Measurements from ENCODE around the gene PCDHGA9.

GRCh38 chr5:141441571-141442170, 39.1 kb downstream of the PCDHGA9 start:
- TF ChIP-seq CTCF (IDR thresholded peaks at IDR 0.05; ENCODE audit: insufficient read depth, low read depth, low read length), result no peak
- TF ChIP-seq EZH2 (IDR thresholded peaks at IDR 0.05; ENCODE audit: insufficient read depth, low read length), result no peak

Measured in astrocyte (in vitro differentiated cells and primary cell).